HepG2 (cell line): ENCODE measurements around the gene DIPK1C. TPM values are rescaled to one million over a fixed set of nuclear protein-coding genes. Genes with fewer than 3 reads are reported as not detected.

ENCODE experiments used
- ATAC-seq: fragments of 200-7000 bp; cut with Tn5 transposase; 3 replicates; pipeline ENCODE4 v1.9.1; 2020; ENCODE audit warnings: mild to moderate bottlenecking, moderate library complexity
- BruUV-seq: library from RNA; stranded (reverse); fragments of 400-500 nt; replicated peaks from 2 replicates; lab custom pipeline; 2021; lab: Mats Ljungman, UMichigan
- CTCF ChIA-PET: fragments of 300-600 bp; formaldehyde crosslinking; extraction: SDS; loops from one replicate; lab custom pipeline; 2021; ENCODE audit warnings: low total read pairs, inconsistent platforms, low intra/inter-chr PET ratio; lab: Yijun Ruan, JAX
- POLR2A ChIA-PET: fragments of 350-600 bp; sonication (Branson Sonifier 250); formaldehyde crosslinking; loops from one replicate; lab custom pipeline; 2020; ENCODE audit warnings: antibody characterized with exemption, inconsistent platforms; lab: Yijun Ruan, JAX
- DNase-seq: peaks from one replicate; pipeline ENCODE4 v3.0.0-alpha.2; 2015; ENCODE audit warnings: low spot score
- FAIRE-seq: peaks from 3 replicates; lab custom pipeline; 2011; peaks lifted over from hg19 to GRCh38; lab: Jason Lieb, UNC
- H2AFZ ChIP-seq: one replicate; pipeline ENCODE4 v1.6.1; 2011; ENCODE audit warnings: low read length, inconsistent platforms
- H3K27ac ChIP-seq: fragments of 300-600 bp; 3 replicates; pipeline ENCODE4 v1.8.0; 2011; ENCODE audit warnings: mixed run types, mild to moderate bottlenecking, mixed read lengths, low read length, inconsistent platforms; ENCODE audit not compliant: insufficient read depth; ENCODE audit errors: extremely low read length
- H3K27me3 ChIP-seq, 2 experiments: fragments of 200-600 bp in 1 of 2; 2 replicates in 1 of 2; 3 replicates in 1 of 2; pipeline versions ENCODE4 v1.6.0 to v1.8.0; 2011; ENCODE audit warnings: low read length in 2 of 2, mild to moderate bottlenecking in 2 of 2, moderate library complexity in 2 of 2, inconsistent platforms in 1 of 2; ENCODE audit not compliant: insufficient read depth in 2 of 2, control insufficient read depth in 1 of 2
- H3K36me3 ChIP-seq, 2 experiments: fragments of 200-600 bp in 1 of 2; replicated peaks in 1 of 2; 2 replicates in 1 of 2; 3 replicates in 1 of 2; pipeline versions ENCODE4 v1.5.1 to v1.8.0; 2011; ENCODE audit warnings: low read length in 2 of 2, inconsistent platforms in 1 of 2; ENCODE audit not compliant: insufficient read depth in 2 of 2, control insufficient read depth in 1 of 2
- H3K4me1 ChIP-seq: 2 replicates; pipeline ENCODE4 v1.5.1; 2012; ENCODE audit warnings: low read length, inconsistent platforms; ENCODE audit not compliant: insufficient read depth
- H3K4me2 ChIP-seq: 2 replicates; pipeline ENCODE4 v1.6.0; 2011; ENCODE audit warnings: low read depth, low read length, inconsistent platforms
- H3K4me3 ChIP-seq, 3 experiments: fragments of 200-600 bp in 1 of 3; sonication (generic), shearing (Covaris generic) in 1 of 3; replicated peaks in 1 of 3; 2 replicates each; pipeline ENCODE4 v1.5.1; 2011 to 2016; ENCODE audit warnings: low read length in 3 of 3, inconsistent platforms in 2 of 3, low read depth in 2 of 3, mild to moderate bottlenecking in 2 of 3, control low read depth in 1 of 3, mixed read lengths in 1 of 3; ENCODE audit not compliant: insufficient read depth in 1 of 3
- H3K79me2 ChIP-seq: one replicate; pipeline ENCODE4 v1.6.1; 2011; ENCODE audit warnings: low read length, inconsistent platforms; ENCODE audit not compliant: insufficient read depth
- H3K9ac ChIP-seq: 2 replicates; pipeline ENCODE4 v1.6.0; 2011; ENCODE audit warnings: mild to moderate bottlenecking, low read depth, low read length, inconsistent platforms; ENCODE audit not compliant: insufficient read depth
- H3K9me3 ChIP-seq: 2 replicates; pipeline ENCODE4 v1.5.1; 2012; ENCODE audit warnings: mild to moderate bottlenecking, low read length
- H4K20me1 ChIP-seq: 2 replicates; pipeline ENCODE4 v1.6.0; 2011; ENCODE audit warnings: inconsistent platforms, mild to moderate bottlenecking, low read length, moderate library complexity; ENCODE audit not compliant: insufficient read depth
- ARID4A ChIP-seq: sonication (generic); formaldehyde crosslinking; IDR thresholded peaks from 2 replicates; pipeline ENCODE4 v1.5.0; 2020; ENCODE audit warnings: mild to moderate bottlenecking, missing genetic modification reagents, borderline replicate concordance
- FIP1L1 ChIP-seq: fragments of 200-400 bp; formaldehyde crosslinking; IDR thresholded peaks from 2 replicates; pipeline ENCODE4 v1.6.1; 2018; ENCODE audit warnings: low read depth, mild to moderate bottlenecking, low read length, moderate library complexity, borderline replicate concordance; ENCODE audit not compliant: insufficient read depth
- FOXA1 ChIP-seq, 2 experiments: fragments of 450-650 bp in 1 of 2; sonication (generic) in 1 of 2; formaldehyde crosslinking in 1 of 2; IDR thresholded peaks; 2 replicates each; pipeline versions ENCODE4 v1.4.0 to v1.6.1; 2016 to 2020; ENCODE audit warnings: missing genetic modification reagents in 1 of 2
- PHF8 ChIP-seq: sonication (generic); formaldehyde crosslinking; IDR thresholded peaks from 2 replicates; pipeline ENCODE4 v1.5.0; 2020; ENCODE audit warnings: missing genetic modification reagents
- RFX3 ChIP-seq: IDR thresholded peaks from 2 replicates; pipeline ENCODE4 v1.6.1; 2016; ENCODE audit warnings: missing biosample characterization, missing genetic modification reagents
- STAT6 ChIP-seq: sonication (generic); formaldehyde crosslinking; IDR thresholded peaks from 2 replicates; pipeline ENCODE4 v1.4.0; 2020; ENCODE audit warnings: missing genetic modification reagents, mild to moderate bottlenecking, borderline replicate concordance
- THAP11 ChIP-seq: IDR thresholded peaks from 2 replicates; pipeline ENCODE4 v1.6.1; 2016; ENCODE audit warnings: missing biosample characterization, missing genetic modification reagents
- THAP7 ChIP-seq: sonication (generic); formaldehyde crosslinking; IDR thresholded peaks from 2 replicates; pipeline ENCODE4 v1.8.1; 2023; ENCODE audit warnings: mild to moderate bottlenecking, missing genetic modification reagents
- ZBTB1 ChIP-seq: sonication (generic); formaldehyde crosslinking; IDR thresholded peaks from 2 replicates; pipeline ENCODE4 v1.4.0; 2020; ENCODE audit warnings: missing genetic modification reagents, borderline replicate concordance
- ZMYM3 ChIP-seq: sonication (generic); formaldehyde crosslinking; IDR thresholded peaks from 2 replicates; pipeline ENCODE4 v1.5.1; 2020; ENCODE audit warnings: mild to moderate bottlenecking, missing genetic modification reagents
- ZNF558 ChIP-seq: sonication (generic); formaldehyde crosslinking; IDR thresholded peaks from 2 replicates; pipeline ENCODE4 v1.9.0; 2022; ENCODE audit warnings: mild to moderate bottlenecking, missing genetic modification reagents, borderline replicate concordance
- WGBS: methylation state at CpG from one replicate; pipeline ENCODE4 v1.1.6; 2017; ENCODE audit warnings: low lambda C conversion rate; 5-methylcytosine and 5-hydroxymethylcytosine counted together
- in situ Hi-C: cut with HindIII; loops from 2 replicates; pipeline ENCODE4 v1.10.0; 2017; ENCODE audit warnings: low pct_unique_long_range_greater_than_20kb; ENCODE audit not compliant: extremely low pct_ligation_motif_present
- intact Hi-C: fragments of 100-400 bp; cut with micrococcal nuclease; formaldehyde crosslinking; loops from one replicate; pipeline ENCODE4 v1.10.0; 2022; ENCODE audit not compliant: unreplicated experiment
- polyA plus RNA-seq, 8 experiments: library from polyadenylated mRNA; depleted of rRNA in 3 of 8; stranded (reverse) in 7 of 8; unstranded in 1 of 8; fragments of >200 nt; fragmentation: Illumina TruSeq in 4 of 8; extraction: Trizol in 4 of 8; gene quantifications; 2 replicates each; pipeline versions ENCODE4 v1.2.1 to v1.2.3, GENCODE V29; 2011 to 2016; ENCODE audit warnings: low read depth in 4 of 8, missing spikeins in 1 of 8, mixed read lengths in 1 of 8; ENCODE audit not compliant: insufficient read depth in 1 of 8
- total RNA-seq, 5 experiments: library from RNA; depleted of rRNA; stranded (reverse); fragments of >200 nt; fragmentation: Illumina TruSeq; extraction: Trizol; gene quantifications; 2 replicates each; pipeline ENCODE4 v1.2.3, GENCODE V29; 2016; ENCODE audit warnings: low read depth in 1 of 5
- TF ChIP-seq, protein P1 (sequence below): sonication (generic); formaldehyde crosslinking; IDR thresholded peaks from 2 replicates; pipeline ENCODE4 v1.4.0; 2020; ENCODE audit warnings: missing genetic modification reagents
- TF ChIP-seq, protein P2 (sequence below): sonication (generic); formaldehyde crosslinking; IDR thresholded peaks from 2 replicates; pipeline ENCODE4 v1.5.0; 2020; ENCODE audit warnings: missing genetic modification reagents

DIPK1C gene
- total and polyA plus RNA-seq, 2 of the 13 experiments (the other 11 are each of a cell fraction or from before 2014, with no cell fraction given), result 1.8 TPM; not detected in 1

- TF ChIP-seq THAP7 (CRISPR knock-in tag), result no peak
- no peak for TF ChIP-seq ARID4A (CRISPR knock-in tag)
- TF ChIP-seq, protein P1, sequence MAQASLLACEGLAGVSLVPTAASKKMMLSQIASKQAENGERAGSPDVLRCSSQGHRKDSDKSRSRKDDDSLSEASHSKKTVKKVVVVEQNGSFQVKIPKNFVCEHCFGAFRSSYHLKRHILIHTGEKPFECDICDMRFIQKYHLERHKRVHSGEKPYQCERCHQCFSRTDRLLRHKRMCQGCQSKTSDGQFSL, result no peak
- no peak for TF ChIP-seq FIP1L1
These were observed 13.0 kb downstream of the DIPK1C start (continued) for GRCh38 chr18:74444104-74444503.

DNA sequence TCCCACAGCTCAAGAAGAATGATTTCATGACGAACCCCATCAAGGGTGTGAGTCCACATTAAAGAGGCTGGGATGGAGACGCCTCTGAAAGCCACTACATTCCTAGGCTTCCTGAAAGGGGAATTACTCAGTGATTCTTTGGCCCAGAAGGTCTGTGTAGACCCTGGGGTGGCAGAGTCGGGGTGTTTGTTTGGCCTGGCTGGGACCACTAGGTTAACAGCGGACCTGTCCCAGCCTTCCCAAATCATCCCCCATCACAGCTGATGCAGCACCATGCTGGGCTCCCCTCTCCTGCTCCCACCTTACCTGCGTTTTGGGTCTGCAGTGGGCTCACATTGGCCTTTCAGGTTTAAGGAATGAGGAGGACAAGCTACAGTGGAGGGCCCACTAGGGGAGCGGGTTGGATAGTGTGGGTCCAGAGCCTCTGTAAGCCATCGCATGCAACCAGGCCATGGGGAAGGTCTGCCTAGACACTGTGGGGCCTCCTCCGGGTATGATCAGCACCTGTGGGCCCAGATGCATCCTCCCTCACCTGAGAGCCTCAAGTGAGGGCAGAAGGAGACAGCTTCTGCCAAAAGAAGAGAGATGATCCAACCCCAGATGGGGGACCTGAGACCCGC lies 16.2 kb downstream of the DIPK1C start:
- no peak overlapping the region for H3K4me2 ChIP-seq
- intact Hi-C loops (no loop called here), in situ Hi-C loops (no loop called here)
- POLR2A ChIA-PET, result no interaction called here
- no peaks in the 10 kb centered on the region for H3K79me2 ChIP-seq
- no peaks in the 10 kb centered on the region for H4K20me1 ChIP-seq
- ATAC-seq (no peak; the same call in 2 of the 3 replicates), DNase-seq (no peak), FAIRE-seq (no peak)
- no peak overlapping the region for H3K9ac ChIP-seq
- H3K9me3 ChIP-seq, result no peaks in the 10 kb centered on the region
- CTCF ChIA-PET, result no interaction called here
- 49% methylated on average over 6 of the region's 9 CpGs for WGBS
- H3K27ac ChIP-seq, result no peak overlapping the region
- no peak overlapping the region for H3K4me3 ChIP-seq
- BruUV-seq, result no TSS peak
- H3K27me3 ChIP-seq, result peaks cover 5 to 35% of the 10 kb centered on the region in 2 experiments; a peak in 4 of 5 replicates
- H3K4me1 ChIP-seq, result no peaks in the 10 kb centered on the region
- H3K36me3 ChIP-seq, result no peaks in the 10 kb centered on the region
- no peak overlapping the region for H2AFZ ChIP-seq
- TF ChIP-seq FOXA1 (IDR thresholded peaks at IDR 0.05) (no peak), FOXA1 (CRISPR knock-in tag; IDR thresholded peaks at IDR 0.05) (no peak), ZNF558 (no peak), THAP11 (CRISPR knock-in tag) (no peak), STAT6 (CRISPR knock-in tag) (no peak), ZBTB1 (CRISPR knock-in tag) (no peak), ZMYM3 (CRISPR knock-in tag) (no peak), PHF8 (CRISPR knock-in tag) (no peak), RFX3 (CRISPR knock-in tag) (no peak)
- TF ChIP-seq, protein P2, sequence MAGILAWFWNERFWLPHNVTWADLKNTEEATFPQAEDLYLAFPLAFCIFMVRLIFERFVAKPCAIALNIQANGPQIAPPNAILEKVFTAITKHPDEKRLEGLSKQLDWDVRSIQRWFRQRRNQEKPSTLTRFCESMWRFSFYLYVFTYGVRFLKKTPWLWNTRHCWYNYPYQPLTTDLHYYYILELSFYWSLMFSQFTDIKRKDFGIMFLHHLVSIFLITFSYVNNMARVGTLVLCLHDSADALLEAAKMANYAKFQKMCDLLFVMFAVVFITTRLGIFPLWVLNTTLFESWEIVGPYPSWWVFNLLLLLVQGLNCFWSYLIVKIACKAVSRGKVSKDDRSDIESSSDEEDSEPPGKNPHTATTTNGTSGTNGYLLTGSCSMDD (CRISPR knock-in tag), result no peak
